ENCODE measurements around the gene LRRC49.
"Not testable (repeated sequence)": the region's sequence is repeated elsewhere in the genome, so short reads cannot be mapped to it uniquely, and the experiment has no call there.

The LRRC49 gene

GRCh38 chr15:70931821-70932220 lies 39.2 kb downstream of the LRRC49 start:
- DNase-seq, result no peak

- DNase-seq, result no peak
These were observed 39.8 kb downstream of the LRRC49 start for GRCh38 chr15:70932397-70932796.

- no peak for DNase-seq
These were observed 40.8 kb downstream of the LRRC49 start for GRCh38 chr15:70933411-70933810.

- no peak for DNase-seq
These were observed 43.0 kb downstream of the LRRC49 start for GRCh38 chr15:70935631-70936030.

GRCh38 chr15:70936326-70936725 lies 43.7 kb downstream of the LRRC49 start:
- no peak for DNase-seq

GRCh38 chr15:70943285-70943684 lies 50.7 kb downstream of the LRRC49 start:
- not testable (repeated sequence) for DNase-seq

- DNase-seq, result no peak
These were observed 55.0 kb downstream of the LRRC49 start for GRCh38 chr15:70947351-70948335.

- no peak for DNase-seq
These were observed 58.3 kb downstream of the LRRC49 start for GRCh38 chr15:70950953-70951352.

- DNase-seq, result no peak
These were observed 61.5 kb downstream of the LRRC49 start for GRCh38 chr15:70954171-70954570.

GRCh38 chr15:70954733-70955132 lies 62.1 kb downstream of the LRRC49 start:
- no peak for DNase-seq

- DNase-seq, result no peak
These were observed 62.5 kb downstream of the LRRC49 start for GRCh38 chr15:70955151-70955550.

- DNase-seq, result no peak
These were observed 63.8 kb downstream of the LRRC49 start for GRCh38 chr15:70956201-70956995.

GRCh38 chr15:70962084-70962483 lies 69.5 kb downstream of the LRRC49 start:
- DNase-seq, result no peak

- no peak for DNase-seq
These were observed 70.6 kb downstream of the LRRC49 start for GRCh38 chr15:70963199-70963598.

GRCh38 chr15:70964058-70964457 lies 71.4 kb downstream of the LRRC49 start:
- no peak for DNase-seq

- no peak for DNase-seq
These were observed 72.1 kb downstream of the LRRC49 start for GRCh38 chr15:70964686-70965085.

GRCh38 chr15:70967646-70968045 lies 75.0 kb downstream of the LRRC49 start:
- DNase-seq, result no peak

- DNase-seq, result no peak
These were observed 81.6 kb downstream of the LRRC49 start for GRCh38 chr15:70974004-70974832.

- no peak for DNase-seq
These were observed 84.2 kb downstream of the LRRC49 start for GRCh38 chr15:70976851-70977250.

GRCh38 chr15:70995383-70995970 lies 102.9 kb downstream of the LRRC49 start:
- DNase-seq, result no peak

- DNase-seq, result no peak
These were observed 105.7 kb downstream of the LRRC49 start for GRCh38 chr15:70998319-70998718.

- DNase-seq, result no peak
These were observed 109.7 kb downstream of the LRRC49 start for GRCh38 chr15:71002316-71002715.
